Tibial nerve (tissue), 3 donors: ENCODE data around the gene CTAGE4.
"Not testable (repeated sequence)": the region's sequence is repeated elsewhere in the genome, so short reads cannot be mapped to it uniquely, and the experiment has no call there.

Source experiments
- CTCF ChIP-seq, 5 experiments: fragments of 200-600 bp in 3 of 5; fragments of 450-650 bp in 2 of 5; sonication (generic) in 3 of 5; IDR thresholded peaks; one replicate each; pipeline ENCODE4 v1.5.1; 2016 to 2019; ENCODE audit warnings: antibody characterized with exemption in 5 of 5, mild to moderate bottlenecking in 3 of 5, moderate library complexity in 2 of 5
- POLR2A ChIP-seq, 2 donors: fragments of 450-650 bp; IDR thresholded peaks; one replicate each; pipeline ENCODE4 v1.6.1; 2017; ENCODE audit warnings: antibody characterized with exemption in 2 of 2, mild to moderate bottlenecking in 2 of 2, moderate library complexity in 2 of 2

GRCh38 chr7:144179165-144179479 lies 4.1 kb upstream of the CTAGE4 start:
- not testable (repeated sequence) for TF ChIP-seq CTCF, POLR2A (IDR thresholded peaks at IDR 0.05)
